Erythroblast (primary cell): Measurements from ENCODE around the gene RAB5IF.
"Not testable (repeated sequence)": the region's sequence is repeated elsewhere in the genome, so short reads cannot be mapped to it uniquely, and the experiment has no call there.

ENCODE experiments used
- DNase-seq, 2 experiments: peaks; one replicate each; lab custom pipeline; 2025; lab: John Stamatoyannopoulos, UW
- GATA1 ChIP-seq: IDR thresholded peaks from 2 replicates; pipeline ENCODE4 v1.6.1; 2011; ENCODE audit warnings: low read depth, mild to moderate bottlenecking, control low read depth, low read length, moderate library complexity
- POLR2A ChIP-seq: IDR thresholded peaks from 2 replicates; pipeline ENCODE4 v1.6.1; 2011; ENCODE audit warnings: mild to moderate bottlenecking, low read length

Gene RAB5IF, protein sequence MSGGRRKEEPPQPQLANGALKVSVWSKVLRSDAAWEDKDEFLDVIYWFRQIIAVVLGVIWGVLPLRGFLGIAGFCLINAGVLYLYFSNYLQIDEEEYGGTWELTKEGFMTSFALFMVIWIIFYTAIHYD

GRCh38 chr20:36605399-36606157, at the start of gene RAB5IF:
Gene RAB5IF, plus strand, starts transcription at chr20:36605779. Its CDS starts 173 bp downstream, at chr20:36605952.
- no peak for TF ChIP-seq GATA1
- peak; percentile 92 for TF ChIP-seq POLR2A
- peak; percentile 99 to 100 for DNase-seq

- no peak for TF ChIP-seq GATA1
- no peak for TF ChIP-seq POLR2A
- DNase-seq: no peak
Measured at GRCh38 chr20:36562724-36563123, 42.9 kb upstream of the RAB5IF start.

- DNase-seq: no peak
- TF ChIP-seq GATA1: no peak
Measured at GRCh38 chr20:36563374-36563773, 42.2 kb upstream of the RAB5IF start.

GRCh38 chr20:36564078-36564725, 41.4 kb upstream of the RAB5IF start:
- not testable (repeated sequence) for DNase-seq

DNA sequence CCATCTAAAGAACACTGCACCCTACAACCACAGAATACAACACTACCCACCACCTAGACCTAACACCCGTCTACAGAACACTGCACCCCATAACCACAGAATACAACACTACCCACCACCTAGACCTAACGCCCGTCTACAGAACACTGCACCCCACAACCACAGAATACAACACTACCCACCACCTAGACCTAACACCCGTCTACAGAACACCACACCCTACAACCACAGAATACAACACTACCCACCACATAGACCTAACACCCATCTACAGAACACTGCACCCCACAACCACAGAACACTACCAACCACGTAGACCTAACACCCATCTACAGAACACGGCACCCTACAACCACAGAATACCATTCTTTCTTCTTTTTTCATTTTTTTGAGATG, 40.9 kb upstream of the RAB5IF start:
- DNase-seq: not testable (repeated sequence)

DNA sequence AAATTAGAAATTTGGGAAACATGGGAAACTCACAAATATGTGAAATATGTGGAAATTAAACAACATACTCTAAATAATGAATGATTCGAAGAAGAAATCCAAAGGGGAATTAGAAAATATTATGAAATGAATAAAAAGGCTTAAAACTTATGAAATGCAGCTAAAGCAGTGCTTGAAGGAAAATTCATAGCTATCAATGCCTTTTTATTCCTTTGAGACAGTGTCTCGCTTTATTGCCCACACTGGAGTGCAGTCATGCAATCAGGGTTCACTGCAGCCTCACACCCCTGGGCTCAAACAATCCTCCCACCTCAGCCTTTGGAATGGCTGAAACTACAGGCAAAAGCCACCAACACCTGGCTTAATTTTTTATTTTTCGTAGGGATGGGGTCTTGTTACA, 40.1 kb upstream of the RAB5IF start:
- no peak for DNase-seq
- TF ChIP-seq POLR2A (no peak), GATA1 (no peak)

DNA sequence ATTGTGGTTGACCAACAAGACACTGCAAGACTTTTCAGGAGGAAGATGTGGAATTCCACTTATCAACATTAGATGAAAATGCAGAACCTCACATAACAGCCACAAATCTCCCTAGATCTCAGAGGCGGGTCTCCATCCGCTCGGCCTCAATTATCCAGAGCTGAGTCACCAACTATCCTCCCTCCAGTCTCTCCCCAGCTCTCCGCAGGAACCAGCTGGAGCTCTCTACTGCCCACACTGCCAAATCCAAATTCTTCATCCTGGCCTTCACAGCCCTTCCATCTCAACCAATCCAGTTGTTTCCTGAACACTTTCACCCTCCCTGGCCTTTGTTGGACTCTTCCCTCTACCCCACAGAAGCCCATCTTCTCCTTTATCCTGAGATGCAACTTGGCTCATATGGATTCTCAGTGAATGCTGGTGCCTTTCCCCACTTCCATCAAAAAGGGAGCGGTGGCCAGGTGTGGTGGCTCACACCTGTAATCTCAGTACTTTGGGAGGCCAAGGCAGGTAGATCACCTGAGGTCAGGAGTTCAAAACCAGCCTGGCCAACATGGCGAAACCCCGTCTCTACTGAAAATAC, 35.6 kb upstream of the RAB5IF start:
- TF ChIP-seq POLR2A (no peak), GATA1 (no peak)
- DNase-seq: no peak

GRCh38 chr20:36571564-36572504, 33.7 kb upstream of the RAB5IF start:
- TF ChIP-seq POLR2A (no peak), GATA1 (no peak)
- no peak for DNase-seq

DNA sequence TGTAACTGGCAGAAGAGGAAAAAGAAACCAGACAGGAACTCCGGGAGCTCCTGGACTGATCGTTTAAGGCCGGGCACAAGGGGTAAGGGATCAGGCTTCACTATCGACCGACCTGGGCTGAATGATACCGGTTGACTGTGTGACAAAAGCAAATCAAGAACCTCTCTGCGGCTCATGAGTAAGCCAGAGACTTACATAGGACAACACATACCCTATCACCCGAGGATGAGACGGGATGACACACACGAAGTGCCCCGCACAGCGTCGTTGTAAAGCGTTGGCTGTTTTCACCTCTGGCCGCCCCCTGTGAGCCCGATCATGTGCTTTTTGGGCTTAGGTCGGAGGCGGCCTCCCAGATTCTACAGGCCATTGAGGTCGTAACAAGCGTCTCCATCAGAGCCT, 32.9 kb upstream of the RAB5IF start:
- TF ChIP-seq POLR2A: no peak
- TF ChIP-seq GATA1: no peak
- DNase-seq: peak; percentile 52 to 53

- DNase-seq: peak; percentile 70 to 74
- TF ChIP-seq POLR2A: no peak
- TF ChIP-seq GATA1: no peak
Measured at GRCh38 chr20:36573103-36573797, 32.3 kb upstream of the RAB5IF start, which contains the start of gene TGIF2. Gene TGIF2, plus strand, starts transcription at chr20:36573597. Its CDS starts 5,178 bp downstream, at chr20:36578775.

DNA sequence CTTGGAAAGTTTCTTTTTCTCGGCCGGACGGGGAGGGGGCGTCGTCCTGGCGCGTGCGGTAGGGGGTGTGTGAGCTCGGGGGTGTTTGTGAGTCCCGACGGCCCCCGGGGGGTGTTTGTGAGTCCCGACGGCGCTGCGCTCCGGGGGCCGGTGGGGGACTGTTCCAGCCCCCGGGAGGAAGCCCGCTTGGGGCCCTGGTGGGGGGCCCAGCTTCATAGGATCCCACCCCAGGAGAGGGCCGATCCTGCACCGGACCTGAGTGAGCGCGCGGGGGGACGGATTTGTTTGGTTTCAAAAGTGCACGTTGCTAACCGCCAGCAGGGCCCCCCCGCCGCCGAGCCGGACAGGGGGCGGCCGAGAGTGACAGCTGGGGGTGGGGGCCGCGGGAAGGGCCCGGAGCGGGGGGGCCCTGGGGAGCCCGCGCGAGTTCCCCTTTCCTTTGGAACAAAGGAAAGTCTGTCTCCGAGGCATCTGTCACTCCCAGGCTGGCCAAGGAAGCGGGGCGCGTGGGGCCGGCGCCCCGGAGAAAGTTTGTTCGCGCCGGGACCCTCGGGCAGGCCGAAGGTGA, 31.7 kb upstream of the RAB5IF start:
- TF ChIP-seq POLR2A: no peak
- no peak for TF ChIP-seq GATA1
- peak; percentile 30 to 44 for DNase-seq

DNA sequence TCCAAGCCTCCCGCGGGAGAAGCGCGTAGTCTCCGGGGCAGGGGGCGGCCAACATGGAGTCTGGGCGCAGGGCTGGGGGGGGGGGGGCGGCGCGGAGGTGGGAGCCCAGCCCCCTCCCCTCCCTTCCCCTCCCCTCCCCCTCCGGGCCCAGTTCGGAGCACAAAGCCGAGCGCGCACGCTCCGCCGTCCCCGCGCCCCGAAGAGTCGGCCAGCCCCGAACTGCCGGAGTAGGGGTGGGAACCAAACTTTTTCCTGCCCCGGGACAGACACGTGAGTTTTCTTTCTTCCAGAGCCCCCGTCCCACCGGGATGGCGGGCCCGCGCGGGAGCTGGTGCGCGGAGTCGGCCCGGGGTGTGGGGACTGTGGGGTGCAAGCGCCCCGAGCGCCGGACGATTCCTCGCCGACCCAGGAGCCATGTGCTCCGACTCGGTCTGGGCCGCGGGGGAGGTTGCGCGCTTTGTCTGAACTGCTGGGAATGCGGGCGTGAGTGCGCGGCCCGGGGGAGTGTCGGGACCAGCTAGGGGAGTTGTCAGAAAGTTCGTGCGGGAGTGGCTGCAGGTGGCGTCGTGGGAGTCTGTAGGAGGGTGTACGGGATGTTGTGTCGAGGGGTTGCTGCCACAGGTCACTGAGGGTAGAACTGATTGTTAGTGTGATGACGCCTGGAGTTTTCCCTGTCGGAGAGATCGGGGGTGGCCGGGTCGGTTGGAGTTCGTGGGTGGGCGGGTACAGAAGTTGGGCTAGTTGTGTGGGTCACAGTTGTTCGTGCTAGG, 31.0 kb upstream of the RAB5IF start:
- DNase-seq: peak; percentile 51 to 52
- TF ChIP-seq GATA1 (no peak), POLR2A (no peak)
